ENCODE results near the gene EIF2A.

DNA sequence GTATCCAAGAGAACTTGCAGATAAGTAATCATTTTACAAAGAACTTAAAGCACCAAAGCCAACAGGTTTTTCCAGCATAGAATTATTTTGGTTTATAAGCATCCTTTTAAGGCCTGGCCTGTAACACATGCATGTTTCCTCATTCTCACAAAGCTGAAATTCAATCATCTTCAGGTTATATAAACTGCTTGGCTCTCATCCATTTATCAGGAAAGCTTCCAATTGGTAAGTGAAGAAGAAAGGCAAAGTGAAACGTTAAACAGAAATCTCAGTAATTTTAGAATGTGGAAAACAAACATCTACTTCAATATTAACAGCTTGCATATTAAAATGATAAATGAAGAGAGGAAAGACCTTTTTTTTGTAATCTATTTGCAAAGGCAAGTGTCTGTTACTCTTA is 1.9 kb upstream of the EIF2A start:
- no peak for TF ChIP-seq CTCF (IDR thresholded peaks at IDR 0.05)
- no peak for TF ChIP-seq POLR2A (IDR thresholded peaks at IDR 0.05)
